ENCODE results near the gene HSPBAP1. TPM values are rescaled to one million over a fixed set of nuclear protein-coding genes. Genes with fewer than 3 reads are reported as not detected.

Gene HSPBAP1
- total RNA-seq, 3 donors from 2014 or later (not counting 1 experiment from before 2014, with no cell fraction given) = 19.7 to 24.7 (median 23.4) TPM

- peak overlapping the region in 1 of 2 donors; percentile 61 for H3K27ac Mint-ChIP-seq
- no peaks in the 10 kb centered on the region for H3K27me3 ChIP-seq (ENCODE audit: control insufficient read depth, insufficient read depth, low read length)
- H3K4me3 Mint-ChIP-seq = peak overlapping the region; percentile 78
- peak in 1 of 2 donors; percentile 36 for DNase-seq
- H3K27ac ChIP-seq (ENCODE audit: low read length) = peak overlapping the region; percentile 96
- H3K36me3 ChIP-seq (ENCODE audit: control insufficient read depth, insufficient read depth, low read length) = no peaks in the 10 kb centered on the region
- no peak for ATAC-seq
- H3K4me1 Mint-ChIP-seq = peaks cover 20 to 25% of the 10 kb centered on the region in 2 donors
- no peaks in the 10 kb centered on the region for H3K36me3 Mint-ChIP-seq
- intact Hi-C loops (cut with micrococcal nuclease) = loop anchor here (10.0 kb wide), 1 partner anchor 961 kb away; the partner anchor contains the start of genes EAF2 and IQCB1
- no peaks in the 10 kb centered on the region for H3K27me3 Mint-ChIP-seq (ENCODE audit: low read depth in 2 of 2)
- no peaks in the 10 kb centered on the region for H3K9me3 ChIP-seq (ENCODE audit: control insufficient read depth, insufficient read depth, low read length)
- H3K4me3 ChIP-seq (ENCODE audit: low read length) = peak overlapping the region; percentile 77
- TF ChIP-seq, protein P1, sequence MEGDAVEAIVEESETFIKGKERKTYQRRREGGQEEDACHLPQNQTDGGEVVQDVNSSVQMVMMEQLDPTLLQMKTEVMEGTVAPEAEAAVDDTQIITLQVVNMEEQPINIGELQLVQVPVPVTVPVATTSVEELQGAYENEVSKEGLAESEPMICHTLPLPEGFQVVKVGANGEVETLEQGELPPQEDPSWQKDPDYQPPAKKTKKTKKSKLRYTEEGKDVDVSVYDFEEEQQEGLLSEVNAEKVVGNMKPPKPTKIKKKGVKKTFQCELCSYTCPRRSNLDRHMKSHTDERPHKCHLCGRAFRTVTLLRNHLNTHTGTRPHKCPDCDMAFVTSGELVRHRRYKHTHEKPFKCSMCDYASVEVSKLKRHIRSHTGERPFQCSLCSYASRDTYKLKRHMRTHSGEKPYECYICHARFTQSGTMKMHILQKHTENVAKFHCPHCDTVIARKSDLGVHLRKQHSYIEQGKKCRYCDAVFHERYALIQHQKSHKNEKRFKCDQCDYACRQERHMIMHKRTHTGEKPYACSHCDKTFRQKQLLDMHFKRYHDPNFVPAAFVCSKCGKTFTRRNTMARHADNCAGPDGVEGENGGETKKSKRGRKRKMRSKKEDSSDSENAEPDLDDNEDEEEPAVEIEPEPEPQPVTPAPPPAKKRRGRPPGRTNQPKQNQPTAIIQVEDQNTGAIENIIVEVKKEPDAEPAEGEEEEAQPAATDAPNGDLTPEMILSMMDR (IDR thresholded peaks at IDR 0.05) = no peak
- 52% methylated on average over 11 of the region's 11 CpGs for WGBS (ENCODE audit: insufficient coverage)
- H3K9me3 Mint-ChIP-seq = no peaks in the 10 kb centered on the region
- H3K4me1 ChIP-seq (ENCODE audit: control insufficient read depth, insufficient read depth, low read length) = peaks cover 21% of the 10 kb centered on the region
Measured at GRCh38 chr3:122795674-122796195, 2.1 kb upstream of the HSPBAP1 start.

- H3K27ac ChIP-seq (ENCODE audit: low read length) = peak within 1 kb of the TSS; percentile 96
- no peaks in the 10 kb centered on the region for H3K9me3 ChIP-seq (ENCODE audit: control insufficient read depth, insufficient read depth, low read length)
- H3K4me3 ChIP-seq (ENCODE audit: low read length) = peak within 1 kb of the TSS; percentile 77
- peak; percentile 69 to 80 for DNase-seq
- H3K9me3 Mint-ChIP-seq = no peaks in the 10 kb centered on the region
- TF ChIP-seq, protein P1 (IDR thresholded peaks at IDR 0.05) = no peak
- intact Hi-C loops (cut with micrococcal nuclease) = loop anchor here (5.0 to 10.0 kb wide), 4 partner anchors 233 to 960 kb away; partner anchors contain the start of genes DTX3L, EAF2, IQCB1 and PARP9
- peaks cover 20 to 25% of the 10 kb centered on the region in 2 donors for H3K4me1 Mint-ChIP-seq
- peaks cover 21% of the 10 kb centered on the region for H3K4me1 ChIP-seq (ENCODE audit: control insufficient read depth, insufficient read depth, low read length)
- peak within 1 kb of the TSS in 1 of 2 donors; percentile 61 for H3K27ac Mint-ChIP-seq
- H3K36me3 Mint-ChIP-seq = no peaks in the 10 kb centered on the region
- peak; percentile 61 to 77 (median 62) for ATAC-seq
- under 1% methylated on average over 84 of the region's 84 CpGs for WGBS (ENCODE audit: insufficient coverage)
- peak within 1 kb of the TSS; percentile 94 for H3K4me3 Mint-ChIP-seq
- no peaks in the 10 kb centered on the region for H3K27me3 ChIP-seq (ENCODE audit: control insufficient read depth, insufficient read depth, low read length)
- no peaks in the 10 kb centered on the region for H3K27me3 Mint-ChIP-seq (ENCODE audit: low read depth in 2 of 2)
- no peaks in the 10 kb centered on the region for H3K36me3 ChIP-seq (ENCODE audit: control insufficient read depth, insufficient read depth, low read length)
Measured at GRCh38 chr3:122794779-122795673, 1.4 kb upstream of the HSPBAP1 start, which contains the start of gene SLC49A4. TSS of gene SLC49A4 (plus strand) at chr3:122795069. CDS start at chr3:122795193, 124 bp downstream.

GRCh38 chr3:122794483-122794778 is 800 bp upstream of the HSPBAP1 start:
- no peaks in the 10 kb centered on the region for H3K9me3 Mint-ChIP-seq
- Histone ChIP-seq H3K27me3 (ENCODE audit: control insufficient read depth, insufficient read depth, low read length) (no peaks in the 10 kb centered on the region), H3K27ac (ENCODE audit: low read length) (peak overlapping the region; percentile 96), H3K9me3 (ENCODE audit: control insufficient read depth, insufficient read depth, low read length) (no peaks in the 10 kb centered on the region), H3K4me1 (ENCODE audit: control insufficient read depth, insufficient read depth, low read length) (peaks cover 21% of the 10 kb centered on the region), H3K4me3 (ENCODE audit: low read length) (peak overlapping the region; percentile 77), H3K36me3 (ENCODE audit: control insufficient read depth, insufficient read depth, low read length) (no peaks in the 10 kb centered on the region)
- peaks cover 20 to 25% of the 10 kb centered on the region in 2 donors for H3K4me1 Mint-ChIP-seq
- intact Hi-C loops (cut with micrococcal nuclease) = loop anchor here (5.0 to 10.0 kb wide), 4 partner anchors 232 to 960 kb away; partner anchors contain the start of genes DTX3L, EAF2, IQCB1 and PARP9
- TF ChIP-seq, protein P1 (IDR thresholded peaks at IDR 0.05) = no peak
- H3K36me3 Mint-ChIP-seq = no peaks in the 10 kb centered on the region
- 2% methylated on average over 5 of the region's 6 CpGs for WGBS (ENCODE audit: insufficient coverage)
- H3K4me3 Mint-ChIP-seq = peak overlapping the region; percentile 94
- no peak for ATAC-seq
- no peak for DNase-seq
- H3K27me3 Mint-ChIP-seq (ENCODE audit: low read depth in 2 of 2) = no peaks in the 10 kb centered on the region
- no peak overlapping the region for H3K27ac Mint-ChIP-seq
